HG02571 (cell line): ENCODE results near the gene GRAMD2B.
"Not testable (repeated sequence)": the region's sequence is repeated elsewhere in the genome, so short reads cannot be mapped to it uniquely, and the experiment has no call there.

Experiments
- ATAC-seq: cut with Tn5 transposase; IDR thresholded peaks from one replicate; pipeline ENCODE4 v1.9.1; 2021; ENCODE audit warnings: mild to moderate bottlenecking, moderate library complexity; ENCODE audit not compliant: unreplicated experiment

The GRAMD2B gene

GRCh38 chr5:126422994-126423788 lies at the start of gene GRAMD2B:
TSS of gene GRAMD2B (plus strand) at chr5:126423409. CDS start at chr5:126423607, 198 bp downstream.
- peak; percentile 81 for ATAC-seq

GRCh38 chr5:126374109-126374416 lies 49.1 kb upstream of the GRAMD2B start:
- no peak for ATAC-seq

GRCh38 chr5:126376443-126376842 lies 46.8 kb upstream of the GRAMD2B start:
- no peak for ATAC-seq

- ATAC-seq = no peak
These were observed 45.8 kb upstream of the GRAMD2B start for GRCh38 chr5:126377424-126377823.

GRCh38 chr5:126380316-126380715 lies 42.9 kb upstream of the GRAMD2B start:
- ATAC-seq = not testable (repeated sequence)

- ATAC-seq = no peak
These were observed 40.0 kb upstream of the GRAMD2B start for GRCh38 chr5:126383246-126383645.

- ATAC-seq = no peak
These were observed 39.4 kb upstream of the GRAMD2B start for GRCh38 chr5:126383776-126384175.

GRCh38 chr5:126384985-126385384 lies 38.2 kb upstream of the GRAMD2B start:
- ATAC-seq = no peak

- no peak for ATAC-seq
These were observed 37.4 kb upstream of the GRAMD2B start for GRCh38 chr5:126385524-126386502.

GRCh38 chr5:126389179-126389578 lies 34.0 kb upstream of the GRAMD2B start:
- no peak for ATAC-seq

GRCh38 chr5:126390051-126390450 lies 33.2 kb upstream of the GRAMD2B start:
- no peak for ATAC-seq

GRCh38 chr5:126391386-126391785 lies 31.8 kb upstream of the GRAMD2B start:
- no peak for ATAC-seq

GRCh38 chr5:126394211-126394788 lies 28.9 kb upstream of the GRAMD2B start:
- ATAC-seq = no peak

- no peak for ATAC-seq
These were observed 28.0 kb upstream of the GRAMD2B start for GRCh38 chr5:126395198-126395597.

- no peak for ATAC-seq
These were observed 27.6 kb upstream of the GRAMD2B start for GRCh38 chr5:126395605-126396004.

GRCh38 chr5:126396721-126397120 lies 26.5 kb upstream of the GRAMD2B start:
- not testable (repeated sequence) for ATAC-seq

- ATAC-seq = no peak
These were observed 24.4 kb upstream of the GRAMD2B start for GRCh38 chr5:126398791-126399190.

GRCh38 chr5:126400621-126401251 lies 22.5 kb upstream of the GRAMD2B start:
- ATAC-seq = no peak

GRCh38 chr5:126402621-126403555 lies 20.3 kb upstream of the GRAMD2B start:
- ATAC-seq = no peak

GRCh38 chr5:126403876-126404275 lies 19.3 kb upstream of the GRAMD2B start:
- no peak for ATAC-seq
